ENCODE measurements around the gene MAST1. TPM values are rescaled to one million over a fixed set of nuclear protein-coding genes. Genes with fewer than 3 reads are reported as not detected.
"Not testable (repeated sequence)": the region's sequence is repeated elsewhere in the genome, so short reads cannot be mapped to it uniquely, and the experiment has no call there.

The MAST1 gene
- total RNA-seq, 4 donors from 2014 or later, result 0.64 to 2.4 (median 0.82) TPM; not detected in 1

- no peak for DNase-seq
- H3K36me3 ChIP-seq, result no peaks in the 10 kb centered on the region
- H3K4me3 ChIP-seq, result no peak overlapping the region
- H3K27ac ChIP-seq, result no peak overlapping the region
- peaks cover 0 to 21% (median 20%) of the 10 kb centered on the region in 4 donors for H3K4me1 ChIP-seq
- WGBS, 2 donors (ENCODE audit: low coverage in 1 of 2), result 67 to 76% methylated on average over 1 to 3 of the region's 3 CpGs
- intact Hi-C loops (cut with DNase I; ENCODE audit: low total_unique reads) (loop anchor here (5.0 kb wide), 1 partner anchor 77 kb away; no protein-coding TSS in a partner anchor), in situ Hi-C loops (cut with MboI; ENCODE audit: low pct_ligation_motif_present in 1 of 4, low pct_unique_long_range_greater_than_20kb in 1 of 4, low sequenced_read_pairs in 3 of 4) (loop anchor here in 3 of 4 donors (10.0 kb wide), 2 partner anchors 79 to 89 kb away; partner anchors contain the start of gene BEST2 (in 1 of the 3))
- peaks cover 85% of the 10 kb centered on the region for H3K27me3 ChIP-seq
- no peaks in the 10 kb centered on the region for H3K9me3 ChIP-seq
- TF ChIP-seq EP300 (IDR thresholded peaks at IDR 0.05; ENCODE audit: low read depth) (no peak), CTCF (IDR thresholded peaks at IDR 0.05) (no peak), POLR2AphosphoS5 (IDR thresholded peaks at IDR 0.05) (no peak), POLR2A (IDR thresholded peaks at IDR 0.05) (no peak)
Observed at GRCh38 chr19:12843999-12844732, 5.9 kb downstream of the MAST1 start.

GRCh38 chr19:12846613-12847012 lies 8.3 kb downstream of the MAST1 start:
- in situ Hi-C loops (cut with MboI; ENCODE audit: low pct_ligation_motif_present in 1 of 4, low pct_unique_long_range_greater_than_20kb in 1 of 4, low sequenced_read_pairs in 3 of 4), result loop anchor here (5.0 to 10.0 kb wide), 3 partner anchors 82 to 92 kb away; partner anchors contain the start of gene BEST2 (in 1 of the 4)
- H3K9me3 ChIP-seq; H3K27ac ChIP-seq; DNase-seq; H3K4me3 ChIP-seq; intact Hi-C loops (cut with DNase I; ENCODE audit: low total_unique reads); H3K36me3 ChIP-seq: not testable (repeated sequence)
- 20 to 81% methylated on average over 1 to 7 of the region's 7 CpGs for WGBS, 2 donors (ENCODE audit: low coverage in 1 of 2)
- H3K27me3 ChIP-seq, result peaks cover 68% of the 10 kb centered on the region
- H3K4me1 ChIP-seq, result peaks cover 0 to 12% (median 9%) of the 10 kb centered on the region in 4 donors

GRCh38 chr19:12847159-12848139 lies 9.1 kb downstream of the MAST1 start:
- H3K36me3 ChIP-seq, result no peaks in the 10 kb centered on the region
- no peak overlapping the region for H3K27ac ChIP-seq
- in situ Hi-C loops (cut with MboI; ENCODE audit: low pct_ligation_motif_present in 1 of 4, low pct_unique_long_range_greater_than_20kb in 1 of 4, low sequenced_read_pairs in 3 of 4) (loop anchor here (5.0 to 10.0 kb wide), 3 partner anchors 83 to 93 kb away; partner anchors contain the start of gene BEST2 (in 1 of the 4)), intact Hi-C loops (cut with DNase I; ENCODE audit: low total_unique reads) (no loop called here)
- TF ChIP-seq POLR2AphosphoS5 (IDR thresholded peaks at IDR 0.05), result peak in 1 of 3 donors; percentile 30
- peak; percentile 94 to 100 (median 99) for TF ChIP-seq CTCF (IDR thresholded peaks at IDR 0.05)
- TF ChIP-seq EP300 (IDR thresholded peaks at IDR 0.05; ENCODE audit: low read depth), result no peak
- TF ChIP-seq POLR2A (IDR thresholded peaks at IDR 0.05), result no peak
- 15% methylated on average over 52 of the region's 69 CpGs; no CpG with 5 or more reads in 1 of the 2 donors for WGBS, 2 donors (ENCODE audit: low coverage in 1 of 2)
- H3K4me1 ChIP-seq, result peaks cover 0 to 10% (median 9%) of the 10 kb centered on the region in 4 donors
- peak; percentile 88 for DNase-seq
- H3K4me3 ChIP-seq, result peak overlapping the region in 1 of 4 donors; percentile 28
- H3K9me3 ChIP-seq, result no peaks in the 10 kb centered on the region
- peaks cover 60% of the 10 kb centered on the region for H3K27me3 ChIP-seq

- in situ Hi-C loops (cut with MboI; ENCODE audit: low pct_ligation_motif_present in 1 of 4, low pct_unique_long_range_greater_than_20kb in 1 of 4, low sequenced_read_pairs in 3 of 4), result no loop called here
- H3K27ac ChIP-seq, result no peak overlapping the region
Observed at GRCh38 chr19:12856653-12857052, 18.3 kb downstream of the MAST1 start.

More at GRCh38 chr19:12856653-12857052, 18.3 kb downstream of the MAST1 start:
- WGBS, 2 donors (ENCODE audit: low coverage in 1 of 2), result 56 to 62% methylated on average over 1 of the region's 1 CpG
- Histone ChIP-seq H3K9me3 (no peaks in the 10 kb centered on the region), H3K4me3 (no peak overlapping the region), H3K4me1 (no peaks in the 10 kb centered on the region), H3K36me3 (no peaks in the 10 kb centered on the region), H3K27me3 (no peaks in the 10 kb centered on the region)
- no peak for TF ChIP-seq POLR2AphosphoS5 (IDR thresholded peaks at IDR 0.05)
- intact Hi-C loops (cut with DNase I; ENCODE audit: low total_unique reads), result no loop called here
- DNase-seq, result no peak
